NCI-H146 treated with DMSO at 0.1 percent for 48 hours (cell line): ENCODE results near the gene EMX2.
"Not testable (repeated sequence)": the region's sequence is repeated elsewhere in the genome, so short reads cannot be mapped to it uniquely, and the experiment has no call there.

Source experiments
- DNase-seq: peaks from one replicate; lab custom pipeline; 2025; ENCODE audit not compliant: unreplicated experiment; lab: John Stamatoyannopoulos, UW

Gene EMX2

DNA sequence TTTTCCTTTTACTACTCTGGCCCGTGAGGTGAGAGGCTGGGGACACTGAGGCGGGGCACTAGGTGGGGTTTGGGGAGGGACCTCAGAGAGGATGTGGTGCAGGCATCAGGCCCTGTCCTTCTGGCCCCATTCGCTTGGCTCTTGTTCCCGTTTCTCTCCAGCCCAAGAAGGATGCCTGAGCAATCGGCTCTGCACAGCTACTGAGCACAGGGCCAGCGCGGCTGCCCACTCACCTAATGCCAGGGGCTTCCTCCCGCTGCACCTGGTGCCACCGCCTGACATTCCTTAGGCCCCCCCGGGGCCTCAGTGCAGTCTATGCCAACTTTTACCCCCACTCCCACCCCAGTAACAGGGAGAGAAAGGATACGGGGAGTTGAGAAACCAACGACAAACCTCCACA is 12.5 kb downstream of the EMX2 start:
- DNase-seq: no peak

DNA sequence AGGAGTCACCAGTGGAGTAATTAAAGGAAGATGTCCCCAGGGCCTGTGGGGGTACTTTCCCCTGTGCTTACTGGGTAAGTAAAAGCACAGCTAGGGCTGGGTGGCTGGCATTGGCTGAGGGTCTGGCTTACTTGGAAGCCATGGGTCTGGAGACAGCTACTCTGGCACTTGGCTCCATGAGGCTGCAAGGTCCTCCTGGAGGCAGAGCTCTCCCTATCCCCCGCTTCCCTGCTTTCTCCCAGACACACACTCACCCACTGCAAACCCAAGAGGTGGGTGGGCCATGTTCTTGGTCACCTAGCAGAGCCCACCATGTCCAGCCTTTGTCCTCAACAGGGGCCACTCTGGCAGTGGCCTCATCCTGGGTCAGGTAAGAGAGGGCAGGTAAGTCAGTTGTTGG is 13.3 kb downstream of the EMX2 start:
- DNase-seq: no peak

DNA sequence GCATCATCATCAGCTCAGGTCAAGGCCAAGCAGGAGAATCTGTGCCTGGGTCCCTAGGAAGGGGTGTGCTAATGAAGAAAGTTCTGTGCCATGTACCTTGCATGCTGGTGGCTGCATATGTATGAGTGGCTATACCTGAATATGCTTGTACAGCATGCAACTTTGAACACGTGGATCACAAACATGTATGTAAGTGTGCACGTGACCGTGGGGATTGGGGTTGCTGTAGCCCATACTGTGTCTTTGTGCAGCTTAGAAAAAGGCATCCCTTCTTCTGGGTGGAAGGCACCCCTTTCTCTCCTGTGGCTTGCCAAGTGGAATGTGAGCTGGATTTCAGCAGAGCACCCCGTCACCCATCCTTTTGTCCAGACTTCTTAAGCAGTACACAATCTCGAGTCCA is 13.8 kb downstream of the EMX2 start:
- DNase-seq: no peak

DNA sequence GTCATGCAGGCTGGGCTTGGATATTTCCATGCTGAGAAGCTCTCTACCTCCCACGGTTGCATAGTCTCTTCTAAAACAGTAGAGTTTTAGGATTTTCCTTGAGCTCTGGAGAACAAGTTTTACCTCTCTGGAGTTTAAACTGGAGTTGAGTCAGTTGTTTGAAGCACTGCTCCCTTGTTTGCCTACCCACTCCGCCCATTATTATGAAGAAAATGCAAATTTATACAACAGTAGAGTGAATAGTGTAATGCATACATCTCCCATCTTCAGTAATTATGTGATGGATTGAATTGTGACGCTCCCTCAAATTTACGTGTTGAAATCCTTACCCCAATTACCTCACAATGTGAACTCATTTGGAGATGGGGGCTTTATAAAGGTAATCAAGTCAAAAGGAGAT is 17.2 kb downstream of the EMX2 start:
- no peak for DNase-seq

DNA sequence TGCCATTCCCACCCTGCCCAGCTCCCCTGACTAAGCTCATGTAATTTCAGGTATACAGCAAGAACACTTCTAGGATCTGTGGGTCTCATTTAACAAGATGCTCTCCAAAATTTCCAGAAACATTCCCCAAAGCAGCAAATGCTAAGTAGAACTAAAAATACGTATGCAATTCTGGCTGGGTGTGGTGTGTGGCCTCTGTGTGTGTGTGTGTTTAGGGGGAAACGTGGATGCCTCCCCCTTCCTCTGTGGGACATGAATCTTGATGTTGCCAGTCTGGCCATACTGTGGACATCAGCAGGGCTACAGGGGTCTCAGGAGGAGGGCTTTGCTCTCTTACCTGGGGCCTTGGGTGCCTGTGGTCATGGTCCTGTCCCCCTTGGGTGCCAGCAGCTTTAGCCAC is 18.4 kb downstream of the EMX2 start:
- DNase-seq: no peak

DNA sequence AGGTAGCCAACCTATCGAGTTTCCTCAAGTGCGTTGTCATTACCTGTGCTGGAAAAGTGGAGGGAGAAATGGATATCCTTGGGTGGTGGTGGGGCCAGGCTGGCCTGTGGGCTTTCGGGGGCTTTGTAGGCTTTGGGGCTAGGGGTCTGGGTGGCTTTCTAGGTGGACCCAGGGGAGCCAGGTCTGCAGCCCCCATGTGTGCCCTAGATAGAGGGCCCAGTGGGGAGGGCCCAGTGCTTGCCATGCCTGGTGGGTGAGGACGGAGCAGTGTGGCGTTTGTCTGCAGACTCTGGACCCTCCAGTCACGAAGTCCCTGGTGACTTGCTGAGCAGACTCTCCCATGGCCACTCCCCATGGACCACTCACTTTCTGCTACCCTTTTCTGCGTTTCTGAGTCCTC is 19.7 kb downstream of the EMX2 start:
- no peak for DNase-seq

DNA sequence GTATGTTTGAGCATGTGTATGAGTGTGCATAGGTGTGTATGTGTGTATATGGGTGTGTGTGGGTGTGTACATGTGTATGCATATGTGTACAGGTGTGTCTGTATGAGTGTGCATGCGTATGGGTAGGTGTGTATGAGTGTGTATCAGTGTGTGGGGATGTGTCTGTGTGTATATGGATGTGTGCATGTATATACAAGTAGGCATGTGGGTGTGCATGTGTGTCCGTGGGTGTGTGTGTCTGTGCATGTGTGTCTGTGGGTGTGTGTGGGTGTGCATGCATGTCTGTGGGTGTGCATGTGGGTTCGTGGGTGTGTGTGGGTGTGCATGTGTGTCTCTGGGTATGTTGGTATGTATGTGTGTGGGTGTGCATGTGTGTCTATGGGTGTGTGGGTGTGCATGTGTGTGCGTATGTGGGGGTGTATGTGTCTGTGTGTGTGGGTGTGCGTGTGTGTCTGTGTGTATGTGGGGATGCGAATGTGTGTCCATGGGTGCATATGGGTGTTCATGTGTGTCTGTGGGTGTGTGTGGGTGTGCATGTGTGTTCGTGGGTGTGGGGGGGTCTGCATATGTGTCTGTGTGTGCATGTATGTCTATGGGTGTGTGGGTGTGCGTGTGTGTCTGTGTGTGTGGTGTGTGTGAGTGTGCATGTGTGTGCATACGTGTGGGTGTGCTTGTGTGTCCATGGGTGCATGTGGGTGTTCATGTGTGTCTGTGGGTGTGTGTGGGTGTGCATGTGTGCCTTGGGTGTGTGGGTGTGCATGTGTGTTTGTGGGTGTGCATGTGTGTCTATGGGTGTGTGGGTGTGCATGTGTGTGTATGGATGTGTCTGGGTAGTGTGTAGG is 20.6 kb downstream of the EMX2 start:
- no peak for DNase-seq

DNA sequence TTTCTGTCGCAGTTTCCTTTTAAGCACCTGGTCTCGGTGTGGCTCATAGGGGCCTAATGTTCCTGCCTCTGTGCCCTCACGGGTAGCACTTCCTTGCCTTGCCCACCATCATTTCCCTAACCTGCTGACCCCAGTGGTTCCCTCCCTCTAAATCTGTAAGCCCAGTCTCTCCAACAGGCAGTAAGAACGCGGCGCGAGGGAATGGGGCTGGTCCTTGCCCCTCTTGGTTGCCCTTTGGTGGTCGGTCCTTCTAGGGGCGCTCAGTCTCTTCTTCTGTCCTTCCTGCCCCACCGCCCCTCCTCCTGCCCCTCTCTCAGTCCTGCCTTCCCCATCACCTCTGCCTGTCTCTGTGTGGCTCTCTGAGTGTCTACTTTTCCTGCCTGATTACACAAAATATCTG is 21.2 kb downstream of the EMX2 start:
- no peak for DNase-seq

DNA sequence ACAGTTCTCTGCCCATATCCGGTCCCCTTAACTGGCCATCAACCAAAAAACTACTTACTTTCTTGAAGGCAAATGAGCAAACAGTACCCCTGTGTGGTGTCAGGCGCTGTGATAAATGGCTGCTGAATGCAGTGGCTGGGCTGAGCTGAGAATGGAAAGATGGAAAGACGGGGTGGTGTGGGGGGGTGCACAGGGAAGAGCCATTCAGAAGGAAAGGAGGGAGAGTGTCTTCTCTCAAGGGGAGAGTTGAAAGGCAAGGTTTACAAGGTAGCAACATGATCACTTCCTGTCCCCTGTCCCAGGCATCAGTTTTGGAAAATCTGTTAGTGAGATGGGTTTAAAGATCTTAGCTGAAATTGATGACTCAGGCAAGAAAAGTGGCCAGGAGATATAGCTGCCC is 22.5 kb downstream of the EMX2 start:
- DNase-seq: no peak

DNA sequence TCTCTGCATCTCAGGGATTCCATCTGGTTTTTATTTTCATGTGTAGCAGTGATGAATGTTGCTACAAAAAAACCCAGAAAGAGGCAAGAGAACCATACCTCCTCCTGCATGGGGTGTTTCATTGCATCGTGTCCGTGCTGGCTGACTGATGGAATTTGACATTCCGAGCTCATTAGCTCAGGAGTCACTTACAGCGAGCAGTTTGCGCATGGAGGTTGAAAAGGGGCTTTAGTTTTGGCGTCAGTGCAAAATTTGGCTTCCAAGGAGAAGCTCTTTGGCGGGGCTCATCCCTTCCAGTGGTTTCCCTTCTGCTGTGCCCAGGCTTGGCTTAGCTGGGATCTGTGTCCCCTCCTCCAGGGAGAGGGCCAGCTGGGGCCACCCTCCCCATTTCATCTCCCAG is 25.8 kb downstream of the EMX2 start:
- no peak for DNase-seq

DNA sequence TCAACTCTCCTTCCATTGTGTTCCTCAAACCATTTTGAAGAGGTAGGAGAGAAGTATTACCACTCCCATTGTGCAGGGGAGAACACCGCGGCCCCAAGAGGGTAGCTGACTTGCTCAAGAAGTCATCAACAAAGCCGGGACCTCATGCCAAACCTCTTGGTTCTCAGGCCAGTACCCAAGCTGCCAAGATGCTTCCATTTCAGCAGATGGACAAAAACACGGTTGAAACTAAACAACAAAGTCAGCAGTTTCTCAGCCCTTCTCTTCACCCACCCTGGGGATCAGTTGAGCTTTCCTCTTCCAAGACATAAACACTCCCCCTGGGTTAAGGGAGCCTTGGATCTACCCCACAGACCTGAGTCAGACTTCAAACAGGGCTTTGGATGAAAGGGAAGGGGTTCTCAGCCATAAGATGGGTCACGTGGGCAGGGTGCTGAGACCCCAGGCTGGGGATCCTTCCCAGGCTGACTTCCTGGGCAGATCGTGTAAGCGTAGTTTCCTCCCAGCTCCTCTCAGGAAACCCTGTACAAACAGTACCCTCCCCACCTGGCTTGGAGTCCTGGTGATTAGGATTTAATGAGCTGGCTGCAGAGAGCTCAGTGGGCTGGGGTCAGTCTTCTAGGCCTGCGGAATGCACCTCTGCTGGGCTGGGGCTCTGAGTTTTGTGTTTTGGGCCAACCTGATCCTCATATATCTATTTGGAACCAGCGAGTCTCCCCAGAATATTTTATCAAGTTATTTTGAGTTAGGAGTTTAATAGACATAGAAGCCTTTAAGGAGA is 27.3 kb downstream of the EMX2 start:
- DNase-seq: peak; percentile 9

DNA sequence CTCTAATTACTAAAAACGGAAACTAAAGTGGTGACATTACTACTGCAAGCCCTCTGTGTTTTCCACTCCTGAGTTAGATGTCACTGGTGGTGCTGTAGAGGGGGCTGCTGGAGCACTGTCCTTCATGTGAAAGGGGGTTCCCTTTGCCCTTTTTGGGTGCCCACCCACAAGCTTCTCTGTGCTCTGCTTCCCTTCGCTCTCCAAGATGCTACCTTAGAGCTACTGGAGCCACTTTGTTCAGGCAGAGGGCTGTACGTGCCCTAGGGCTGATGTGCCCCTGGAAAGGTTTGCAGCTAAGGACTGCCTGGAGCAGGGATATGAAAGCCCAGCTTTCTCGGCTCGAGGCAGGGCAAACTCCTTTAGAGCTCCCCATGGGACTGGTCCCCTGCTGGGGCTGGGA is 28.3 kb downstream of the EMX2 start:
- DNase-seq: no peak

DNA sequence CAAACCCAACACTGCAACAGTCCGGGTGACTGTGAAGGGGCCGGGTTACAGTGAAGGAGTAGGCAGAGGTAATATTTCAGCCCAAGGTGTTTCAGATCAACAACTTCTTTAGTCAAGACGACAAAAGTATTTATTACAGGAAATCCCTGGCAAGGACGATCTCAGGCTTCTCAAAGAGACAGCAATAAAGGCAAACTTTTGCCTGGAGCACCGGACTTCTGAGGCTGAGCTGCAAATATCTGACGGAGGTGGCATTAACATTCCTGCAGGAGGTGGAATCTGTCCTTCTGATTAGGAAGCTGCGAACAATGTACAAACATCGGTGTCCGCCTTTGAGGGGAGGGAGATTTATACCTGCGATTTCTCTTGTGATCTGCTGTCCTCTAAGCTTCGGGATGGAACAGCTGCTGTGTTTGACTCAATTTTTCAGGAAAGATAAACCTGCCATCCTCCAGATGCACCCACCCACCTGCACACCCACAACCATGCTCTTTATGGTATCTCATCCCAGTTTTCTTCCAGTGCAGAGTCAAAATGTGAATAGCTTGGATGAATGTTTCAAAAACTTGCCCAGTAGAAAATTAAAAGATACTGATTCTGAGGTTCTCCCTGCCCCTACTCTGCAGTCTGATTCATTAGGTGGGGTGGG is 32.1 kb downstream of the EMX2 start:
- DNase-seq: no peak

DNA sequence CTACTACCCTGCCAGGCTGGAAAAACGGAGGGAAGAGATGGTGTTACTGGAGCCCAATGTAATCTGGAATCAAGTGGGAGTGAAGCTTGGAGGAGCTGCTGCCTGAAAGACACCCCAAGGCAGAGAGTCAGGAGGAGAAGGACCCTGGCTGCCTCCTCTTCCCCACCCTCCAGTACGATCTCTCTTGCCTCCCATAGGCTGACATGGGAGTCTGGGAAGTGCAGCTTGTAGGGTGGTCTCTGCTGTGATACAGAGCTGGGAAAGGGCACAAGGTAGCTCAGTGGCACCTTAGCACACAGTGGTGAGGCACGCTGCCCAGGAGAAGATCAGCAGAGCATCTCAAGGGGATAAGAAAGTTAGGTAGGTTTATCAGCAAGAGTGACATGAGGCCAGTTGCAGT is 35.9 kb downstream of the EMX2 start:
- DNase-seq: no peak

DNA sequence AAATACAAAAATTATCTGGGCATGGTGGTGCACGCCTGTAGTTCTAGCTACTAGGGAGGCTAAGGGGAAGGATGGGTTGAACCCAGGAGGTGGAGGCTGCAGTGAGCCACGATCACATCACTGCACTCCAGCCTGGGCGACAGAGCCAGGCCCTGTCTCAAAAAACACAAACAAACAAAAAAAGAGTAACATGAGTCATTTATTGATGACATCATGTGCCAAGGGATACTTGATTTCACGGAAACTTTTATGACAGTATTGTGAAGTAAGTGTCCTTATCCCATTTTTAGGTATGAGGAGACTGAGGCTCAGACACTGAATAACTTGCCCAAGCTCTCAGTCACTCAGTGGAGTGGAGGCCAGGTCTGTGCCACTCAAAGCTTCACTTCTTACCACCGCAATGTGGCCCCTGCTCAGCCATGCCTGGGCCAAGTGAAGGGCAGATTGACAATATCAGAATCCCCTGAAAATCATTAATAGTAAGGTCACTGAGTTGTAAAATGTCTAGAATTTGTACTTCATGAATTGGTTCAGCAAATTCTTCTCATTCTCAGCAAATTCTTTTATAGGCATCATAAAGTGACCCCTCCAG is 36.5 kb downstream of the EMX2 start:
- DNase-seq: no peak

DNA sequence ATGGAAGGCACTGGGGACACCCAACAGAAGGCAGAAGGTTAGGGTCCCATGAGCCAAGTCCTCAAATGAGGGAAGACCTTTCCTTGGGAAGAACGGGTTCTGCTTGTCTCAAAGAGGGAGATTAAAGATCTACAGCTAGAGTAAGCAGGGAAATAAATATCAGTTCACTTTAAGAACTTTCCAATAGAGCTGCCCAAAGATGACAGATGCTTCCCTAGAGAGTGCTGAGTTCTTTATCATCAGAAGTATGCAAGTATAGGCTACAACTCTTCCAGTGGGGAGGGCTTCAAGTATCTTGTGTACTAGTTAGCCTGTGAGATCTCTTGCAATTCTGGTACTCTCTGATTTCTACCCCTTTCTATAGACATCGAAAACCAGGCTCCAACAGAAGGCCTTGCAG is 39.4 kb downstream of the EMX2 start:
- DNase-seq: no peak

DNA sequence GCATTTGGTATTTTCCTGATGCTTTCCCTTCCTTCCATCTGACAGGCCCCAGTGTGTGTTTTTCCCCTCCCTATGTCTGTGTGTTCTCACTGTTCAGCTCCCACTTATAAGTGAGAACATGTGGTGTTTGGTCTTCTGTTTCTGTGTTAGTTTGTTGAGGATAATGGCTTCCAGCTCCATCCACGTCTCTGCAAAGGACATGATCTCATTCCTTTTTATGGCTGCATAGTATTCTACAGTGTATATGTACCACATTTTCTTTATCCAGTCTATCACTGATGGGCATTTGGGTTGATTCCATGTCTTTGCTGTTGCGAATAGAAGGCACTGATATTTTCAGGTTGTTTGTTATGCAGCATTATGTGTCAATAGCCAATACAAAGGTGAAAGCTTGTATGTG is 42.3 kb downstream of the EMX2 start:
- DNase-seq: not testable (repeated sequence)

DNA sequence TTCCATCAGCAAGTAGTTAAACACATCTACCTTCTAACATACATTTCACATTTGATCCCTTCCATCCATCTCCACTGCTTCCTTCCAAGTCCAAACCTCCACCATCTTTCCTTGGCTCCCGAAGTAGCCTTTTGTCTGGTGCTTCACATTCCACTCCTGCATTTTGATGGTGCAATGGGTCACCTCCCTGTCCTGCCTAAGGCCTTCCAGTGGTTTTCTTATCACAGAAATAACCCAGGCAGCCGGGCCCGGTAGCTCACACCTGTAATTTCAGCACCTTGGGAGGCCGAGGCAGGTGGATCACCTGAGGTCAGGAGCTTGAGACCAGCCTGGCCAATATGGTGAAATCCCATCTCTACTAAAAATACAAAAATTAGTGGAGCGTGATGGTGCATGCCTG is 44.5 kb downstream of the EMX2 start:
- no peak for DNase-seq

DNA sequence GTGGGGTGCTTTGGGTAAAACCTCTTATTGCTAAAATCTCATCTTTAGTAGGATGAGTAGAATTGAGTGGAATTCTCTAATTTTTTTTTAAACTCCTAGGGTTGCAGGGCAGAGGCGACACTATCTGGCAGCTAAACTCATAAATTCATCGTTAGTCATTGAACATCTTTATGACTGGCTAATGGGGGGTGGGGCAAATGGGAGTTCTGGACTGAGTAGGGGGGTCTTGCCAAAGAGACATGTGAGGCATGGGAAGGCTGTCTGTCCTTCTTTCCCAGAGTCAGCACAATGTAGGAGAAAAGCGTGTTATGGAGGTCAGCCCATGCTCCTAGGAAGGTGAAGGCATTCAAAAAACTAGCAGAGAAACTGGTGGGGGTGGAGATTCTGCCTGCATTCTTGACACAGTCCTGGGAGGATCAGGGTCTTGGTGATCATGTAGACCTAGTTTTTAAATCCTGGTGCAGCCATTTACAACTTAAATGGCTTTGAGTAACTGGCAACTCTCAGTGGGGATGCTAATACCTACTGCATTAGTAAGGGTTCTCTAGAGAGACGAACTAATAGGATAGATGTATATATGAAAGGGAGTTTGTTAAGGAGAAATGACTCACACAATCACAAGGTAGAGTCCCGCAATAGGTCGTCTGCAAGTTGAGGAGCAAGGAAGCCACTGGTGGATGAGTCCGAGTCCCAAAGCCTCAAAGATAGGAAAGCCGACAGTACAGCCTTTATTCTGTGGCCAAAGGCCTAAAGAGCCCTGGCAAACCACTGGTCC is 47.7 kb downstream of the EMX2 start:
- DNase-seq: no peak

DNA sequence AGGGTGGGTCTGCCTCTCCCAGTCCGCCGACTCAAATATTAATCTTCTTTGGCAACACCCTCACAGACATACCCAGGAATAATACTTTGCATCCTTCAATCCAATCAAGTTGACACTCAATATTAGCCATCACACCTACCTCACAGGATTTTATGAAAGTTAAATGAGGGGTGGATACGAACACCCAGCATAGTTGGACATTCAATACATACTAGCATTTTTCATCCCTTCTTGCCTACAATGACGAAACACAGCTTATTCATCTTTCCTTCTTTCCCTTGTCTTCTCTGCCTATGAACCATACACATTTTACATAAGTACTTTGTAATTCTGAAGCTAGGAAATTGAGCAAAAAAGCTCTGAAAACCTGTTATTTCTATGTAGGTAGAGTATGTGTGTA is 48.5 kb downstream of the EMX2 start:
- DNase-seq: no peak

DNA sequence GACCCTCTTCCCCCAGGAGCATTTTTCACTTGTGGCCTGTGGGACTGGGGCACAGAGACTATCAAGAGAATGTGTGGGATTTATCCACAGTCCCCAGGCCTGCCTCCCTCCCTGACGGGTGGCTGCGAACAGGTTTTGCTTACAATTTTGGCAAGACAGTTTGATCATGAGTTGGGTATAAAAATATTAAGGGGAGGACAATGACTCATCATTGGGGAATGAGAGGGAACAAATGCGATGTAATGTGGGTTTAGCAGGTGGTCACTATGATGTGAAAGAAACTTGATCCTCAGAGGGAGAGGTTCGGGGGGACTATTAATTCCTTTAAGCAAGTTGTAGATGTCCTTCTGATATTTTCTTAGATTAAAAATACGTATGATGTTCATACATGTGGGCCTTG is 52.2 kb downstream of the EMX2 start:
- DNase-seq: no peak
